Measurements from ENCODE around the gene NCOA7. TPM values are rescaled to one million over a fixed set of nuclear protein-coding genes. Genes with fewer than 3 reads are reported as not detected.

Gene NCOA7
- total and polyA plus RNA-seq, 12 donors = 24.5 to 180 (median 70.8) TPM

- intact Hi-C loops (cut with DNase I) = no loop called here
- DNase-seq = no peak
- no peaks in the 10 kb centered on the region for H3K27me3 ChIP-seq
- peaks cover 28 to 68% of the 10 kb centered on the region in 2 donors for H3K4me1 ChIP-seq (replicated peaks in 1 of 2)
- TF ChIP-seq POLR2A (IDR thresholded peaks at IDR 0.05) (no peak), CTCF (IDR thresholded peaks at IDR 0.05) (no peak)
- no peak overlapping the region for H3K4me3 ChIP-seq
- no peaks in the 10 kb centered on the region for H3K9me3 ChIP-seq (replicated peaks in 1 of 3)
- no peaks in the 10 kb centered on the region for H3K36me3 ChIP-seq (replicated peaks in 1 of 2)
- H3K27ac ChIP-seq = no peak overlapping the region
- WGBS, 4 donors = 80 to 91% (median 85%) methylated on average over 4 of the region's 4 CpGs
These were observed 16.1 kb downstream of the NCOA7 start for GRCh38 chr6:125806813-125807212.

GRCh38 chr6:125807293-125807692, 16.5 kb downstream of the NCOA7 start:
- intact Hi-C loops (cut with DNase I) = no loop called here
- Histone ChIP-seq H3K27ac (peak overlapping the region in 1 of 5 donors; percentile 16), H3K27me3 (no peaks in the 10 kb centered on the region), H3K36me3 (replicated peaks in 1 of 2) (no peaks in the 10 kb centered on the region), H3K9me3 (replicated peaks in 1 of 3) (no peaks in the 10 kb centered on the region), H3K4me1 (replicated peaks in 1 of 2) (peaks cover 33 to 72% of the 10 kb centered on the region in 2 donors), H3K4me3 (no peak overlapping the region)
- DNase-seq = no peak
- WGBS, 4 donors = 77 to 93% (median 87%) methylated on average over 4 of the region's 4 CpGs
- TF ChIP-seq CTCF (IDR thresholded peaks at IDR 0.05) (no peak), POLR2A (IDR thresholded peaks at IDR 0.05) (no peak)

- Histone ChIP-seq H3K9me3 (replicated peaks in 1 of 3) (no peaks in the 10 kb centered on the region), H3K27ac (peak overlapping the region in 2 of 5 donors; percentile 16 to 18), H3K36me3 (replicated peaks in 1 of 2) (no peaks in the 10 kb centered on the region), H3K4me3 (no peak overlapping the region), H3K4me1 (replicated peaks in 1 of 2) (peaks cover 37 to 72% of the 10 kb centered on the region in 2 donors), H3K27me3 (no peaks in the 10 kb centered on the region)
- no peak for DNase-seq
- intact Hi-C loops (cut with DNase I) = no loop called here
- TF ChIP-seq POLR2A (IDR thresholded peaks at IDR 0.05) = no peak
- no peak for TF ChIP-seq CTCF (IDR thresholded peaks at IDR 0.05)
- 62 to 75% (median 66%) methylated on average over 4 of the region's 4 CpGs for WGBS, 4 donors
These were observed 17.3 kb downstream of the NCOA7 start for GRCh38 chr6:125808060-125808459.

GRCh38 chr6:125808591-125808990, 17.8 kb downstream of the NCOA7 start:
- H3K27ac ChIP-seq = no peak overlapping the region
- no peaks in the 10 kb centered on the region for H3K36me3 ChIP-seq (replicated peaks in 1 of 2)
- no peak overlapping the region for H3K4me3 ChIP-seq
- H3K4me1 ChIP-seq (replicated peaks in 1 of 2) = peaks cover 33 to 72% of the 10 kb centered on the region in 2 donors
- DNase-seq = no peak
- intact Hi-C loops (cut with DNase I) = no loop called here
- H3K9me3 ChIP-seq (replicated peaks in 1 of 3) = no peaks in the 10 kb centered on the region
- no peak for TF ChIP-seq POLR2A (IDR thresholded peaks at IDR 0.05)
- TF ChIP-seq CTCF (IDR thresholded peaks at IDR 0.05) = no peak
- H3K27me3 ChIP-seq = no peaks in the 10 kb centered on the region

Data from adrenal gland (tissue), 12 donors.